CD4-positive, alpha-beta memory T cell (primary cell): ENCODE results near the gene PRR23E. TPM values are rescaled to one million over a fixed set of nuclear protein-coding genes. Genes with fewer than 3 reads are reported as not detected.

Experiments used
- CTCF ChIA-PET: fragments of 350-600 bp; sonication (Branson Sonifier 250); formaldehyde crosslinking; loops from one replicate; lab custom pipeline; 2021; ENCODE audit warnings: inconsistent platforms; ENCODE audit not compliant: partially characterized antibody; lab: Charles Lee
- POLR2A ChIA-PET: fragments of 350-600 bp; sonication (Branson Sonifier 250); formaldehyde crosslinking; loops from one replicate; lab custom pipeline; 2021; ENCODE audit not compliant: partially characterized antibody; lab: Charles Lee
- DNase-seq, 5 donors: peaks; one replicate each; pipeline versions ENCODE4 v3.0.0 to v3.0.0-alpha.2; 2020 to 2022; ENCODE audit warnings: mixed read lengths in 1 of 5
- H3K27ac ChIP-seq: one replicate; pipeline ENCODE4 v1.7.0; 2013; ENCODE audit warnings: low read depth, low read length
- H3K27me3 ChIP-seq: 2 replicates; pipeline ENCODE4 v1.7.0; 2013; ENCODE audit warnings: mild to moderate bottlenecking, low read length, moderate library complexity; ENCODE audit not compliant: insufficient read depth
- H3K36me3 ChIP-seq: 2 replicates; pipeline ENCODE4 v1.7.0; 2013; ENCODE audit warnings: mild to moderate bottlenecking, low read length, moderate library complexity; ENCODE audit not compliant: insufficient read depth
- H3K4me1 ChIP-seq: 2 replicates; pipeline ENCODE4 v1.7.0; 2013; ENCODE audit warnings: mild to moderate bottlenecking, low read length, moderate library complexity; ENCODE audit not compliant: insufficient read depth
- H3K4me3 ChIP-seq, 2 donors: one replicate each; pipeline ENCODE4 v1.7.0; 2013; ENCODE audit warnings: low read length in 2 of 2, mild to moderate bottlenecking in 1 of 2
- H3K9me3 ChIP-seq, 2 donors: one replicate each; pipeline ENCODE4 v1.7.0; 2013; ENCODE audit warnings: low read length in 2 of 2, control low read depth in 1 of 2; ENCODE audit not compliant: control insufficient read depth in 1 of 2
- H3K27ac Mint-ChIP-seq, 7 donors: one replicate each; pipeline ENCODE4 v1.8.0; 2020 to 2021; ENCODE audit warnings: mixed read lengths in 7 of 7, mild to moderate bottlenecking in 6 of 7, inconsistent platforms in 3 of 7, moderate library complexity in 3 of 7
- H3K27me3 Mint-ChIP-seq, 2 donors: one replicate each; pipeline ENCODE4 v1.8.0; 2020 to 2021; ENCODE audit warnings: mixed read lengths in 2 of 2
- H3K36me3 Mint-ChIP-seq, 2 donors: one replicate each; pipeline ENCODE4 v1.8.0; 2020 to 2021; ENCODE audit warnings: mixed read lengths in 2 of 2, inconsistent platforms in 1 of 2, mild to moderate bottlenecking in 1 of 2
- H3K4me1 Mint-ChIP-seq, 4 donors: one replicate each; pipeline ENCODE4 v1.8.0; 2020 to 2021; ENCODE audit warnings: mixed read lengths in 4 of 4, mild to moderate bottlenecking in 1 of 4
- H3K4me3 Mint-ChIP-seq, 8 donors: one replicate each; pipeline ENCODE4 v1.8.0; 2020 to 2021; ENCODE audit warnings: mixed read lengths in 8 of 8, mild to moderate bottlenecking in 7 of 8, moderate library complexity in 6 of 8, inconsistent platforms in 3 of 8
- H3K9me3 Mint-ChIP-seq, 8 donors: one replicate each; pipeline ENCODE4 v1.8.0; 2020 to 2021; ENCODE audit warnings: mixed read lengths in 8 of 8, mild to moderate bottlenecking in 5 of 8, inconsistent platforms in 3 of 8, moderate library complexity in 1 of 8
- intact Hi-C: fragments of 100-400 bp; cut with micrococcal nuclease; formaldehyde crosslinking; loops from one replicate; pipeline ENCODE4 v1.15.1; 2023
- polyA plus RNA-seq, 2 donors: library from polyadenylated mRNA; unstranded; fragments of 300-500 nt; fragmentation: Illumina TruSeq; gene quantifications; one replicate each; pipeline ENCODE4 v1.2.3, GENCODE V29; 2021
- total RNA-seq, 2 experiments: library from RNA; stranded (reverse); gene quantifications; one replicate each; pipeline ENCODE4 v1.2.3, GENCODE V29; 2021

Gene PRR23E
- total and polyA plus RNA-seq, 4 experiments from 2014 or later: not detected

- no peak for DNase-seq
- no peak overlapping the region for H3K4me3 Mint-ChIP-seq
- Histone ChIP-seq H3K9me3 (no peaks in the 10 kb centered on the region), H3K4me3 (no peak overlapping the region), H3K36me3 (no peaks in the 10 kb centered on the region), H3K4me1 (no peaks in the 10 kb centered on the region), H3K27me3 (no peaks in the 10 kb centered on the region), H3K27ac (no peak overlapping the region)
- intact Hi-C loops: no loop called here
- no peaks in the 10 kb centered on the region for H3K36me3 Mint-ChIP-seq
- no peaks in the 10 kb centered on the region for H3K4me1 Mint-ChIP-seq
- ChIA-PET CTCF (no interaction called here), POLR2A (no interaction called here)
- H3K27ac Mint-ChIP-seq: no peak overlapping the region
- H3K27me3 Mint-ChIP-seq: peaks cover 2 to 3% of the 10 kb centered on the region in 2 donors
- peaks cover 0 to 3% (median 0%) of the 10 kb centered on the region in 8 donors for H3K9me3 Mint-ChIP-seq
Observed at GRCh38 chr3:127150513-127151250, 42.2 kb upstream of the PRR23E start.

GRCh38 chr3:127151251-127151564 lies 41.7 kb upstream of the PRR23E start:
- Mint-ChIP-seq H3K27me3 (peaks cover 2 to 3% of the 10 kb centered on the region in 2 donors), H3K9me3 (no peaks in the 10 kb centered on the region), H3K4me3 (no peak overlapping the region), H3K36me3 (no peaks in the 10 kb centered on the region), H3K4me1 (no peaks in the 10 kb centered on the region), H3K27ac (no peak overlapping the region)
- POLR2A ChIA-PET: no interaction called here
- CTCF ChIA-PET: no interaction called here
- DNase-seq: no peak
- no peaks in the 10 kb centered on the region for H3K27me3 ChIP-seq
- no peak overlapping the region for H3K27ac ChIP-seq
- intact Hi-C loops: no loop called here
- H3K36me3 ChIP-seq: no peaks in the 10 kb centered on the region
- no peaks in the 10 kb centered on the region for H3K4me1 ChIP-seq
- H3K4me3 ChIP-seq: no peak overlapping the region
- H3K9me3 ChIP-seq: no peaks in the 10 kb centered on the region

- H3K9me3 Mint-ChIP-seq: no peaks in the 10 kb centered on the region
- H3K27me3 Mint-ChIP-seq: peaks cover 2 to 3% of the 10 kb centered on the region in 2 donors
- H3K4me3 Mint-ChIP-seq: no peak overlapping the region
- no peaks in the 10 kb centered on the region for H3K4me1 ChIP-seq
- no peaks in the 10 kb centered on the region for H3K9me3 ChIP-seq
- H3K27ac Mint-ChIP-seq: no peak overlapping the region
- CTCF ChIA-PET: interaction anchor here (0.6 kb wide), 1 partner anchor 10 kb away, joined by 3 read pairs; no protein-coding TSS in a partner anchor
- intact Hi-C loops: no loop called here
- H3K36me3 ChIP-seq: no peaks in the 10 kb centered on the region
- no peaks in the 10 kb centered on the region for H3K4me1 Mint-ChIP-seq
- no peak for DNase-seq
- no peaks in the 10 kb centered on the region for H3K27me3 ChIP-seq
- H3K27ac ChIP-seq: no peak overlapping the region
- H3K36me3 Mint-ChIP-seq: no peaks in the 10 kb centered on the region
- POLR2A ChIA-PET: no interaction called here
- H3K4me3 ChIP-seq: no peak overlapping the region
Observed at GRCh38 chr3:127151992-127152650, 40.8 kb upstream of the PRR23E start.

- Mint-ChIP-seq H3K27me3 (peaks cover 2 to 5% of the 10 kb centered on the region in 2 donors), H3K27ac (no peak overlapping the region), H3K4me1 (no peaks in the 10 kb centered on the region), H3K9me3 (no peaks in the 10 kb centered on the region), H3K4me3 (no peak overlapping the region), H3K36me3 (no peaks in the 10 kb centered on the region)
- intact Hi-C loops: no loop called here
- CTCF ChIA-PET: no interaction called here
- POLR2A ChIA-PET: no interaction called here
- Histone ChIP-seq H3K4me1 (no peaks in the 10 kb centered on the region), H3K27me3 (no peaks in the 10 kb centered on the region), H3K36me3 (no peaks in the 10 kb centered on the region), H3K9me3 (no peaks in the 10 kb centered on the region), H3K4me3 (no peak overlapping the region), H3K27ac (no peak overlapping the region)
- DNase-seq: no peak
Observed at GRCh38 chr3:127152684-127153505, 40.0 kb upstream of the PRR23E start.

- intact Hi-C loops: no loop called here
- no peak overlapping the region for H3K27ac ChIP-seq
- ChIA-PET CTCF (no interaction called here), POLR2A (no interaction called here)
- H3K9me3 Mint-ChIP-seq: no peaks in the 10 kb centered on the region
- H3K36me3 ChIP-seq: no peaks in the 10 kb centered on the region
- H3K9me3 ChIP-seq: no peaks in the 10 kb centered on the region
- peaks cover 2 to 5% of the 10 kb centered on the region in 2 donors for H3K27me3 Mint-ChIP-seq
- no peak for DNase-seq
- H3K4me1 ChIP-seq: no peaks in the 10 kb centered on the region
- H3K27me3 ChIP-seq: no peaks in the 10 kb centered on the region
- H3K27ac Mint-ChIP-seq: no peak overlapping the region
- H3K4me3 ChIP-seq: no peak overlapping the region
- H3K36me3 Mint-ChIP-seq: no peaks in the 10 kb centered on the region
- no peaks in the 10 kb centered on the region for H3K4me1 Mint-ChIP-seq
- no peak overlapping the region for H3K4me3 Mint-ChIP-seq
Observed at GRCh38 chr3:127153506-127153815, 39.5 kb upstream of the PRR23E start.

GRCh38 chr3:127156338-127157050 lies 36.4 kb upstream of the PRR23E start:
- H3K4me3 ChIP-seq: no peak overlapping the region
- no peaks in the 10 kb centered on the region for H3K4me1 ChIP-seq
- Mint-ChIP-seq H3K4me3 (no peak overlapping the region), H3K36me3 (no peaks in the 10 kb centered on the region), H3K4me1 (no peaks in the 10 kb centered on the region), H3K27ac (no peak overlapping the region), H3K27me3 (peaks cover 2% of the 10 kb centered on the region in 2 donors), H3K9me3 (no peaks in the 10 kb centered on the region)
- no peaks in the 10 kb centered on the region for H3K36me3 ChIP-seq
- DNase-seq: no peak
- H3K27ac ChIP-seq: no peak overlapping the region
- ChIA-PET POLR2A (no interaction called here), CTCF (no interaction called here)
- H3K27me3 ChIP-seq: no peaks in the 10 kb centered on the region
- intact Hi-C loops: no loop called here
- H3K9me3 ChIP-seq: no peaks in the 10 kb centered on the region
